Activated CD8-positive, alpha-beta memory T cell treated with anti-CD3 and anti-CD28 coated beads, Interleukin-2, amount 10 ng/mL, durations not matched to agents 7 days and 5 days (primary cell): ENCODE measurements around the gene MATN3. TPM values are rescaled to one million over a fixed set of nuclear protein-coding genes. Genes with fewer than 3 reads are reported as not detected.

ENCODE experiments used
- ATAC-seq: fragments of 150-1000 bp; cut with Tn5 transposase; one replicate; pipeline ENCODE4 v1.10.0; 2021; ENCODE audit warnings: moderate library complexity
- CTCF ChIA-PET: fragments of 350-600 bp; sonication (Branson Sonifier 250); formaldehyde crosslinking; loops from one replicate; lab custom pipeline; 2021; ENCODE audit warnings: antibody characterized with exemption; lab: Charles Lee
- DNase-seq: peaks from one replicate; pipeline ENCODE4 v3.0.0-alpha.2; 2020
- H3K27ac Mint-ChIP-seq: one replicate; pipeline ENCODE4 v1.8.0; 2021; ENCODE audit warnings: mild to moderate bottlenecking, mixed read lengths
- H3K27me3 Mint-ChIP-seq: one replicate; pipeline ENCODE4 v1.8.0; 2021; ENCODE audit warnings: mixed read lengths
- H3K36me3 Mint-ChIP-seq: one replicate; pipeline ENCODE4 v1.8.0; 2021; ENCODE audit warnings: mild to moderate bottlenecking, mixed read lengths
- H3K4me1 Mint-ChIP-seq: one replicate; pipeline ENCODE4 v1.8.0; 2021; ENCODE audit warnings: mixed read lengths
- H3K4me3 Mint-ChIP-seq: one replicate; pipeline ENCODE4 v1.8.0; 2021; ENCODE audit warnings: mild to moderate bottlenecking, moderate library complexity, mixed read lengths
- H3K9me3 Mint-ChIP-seq: one replicate; pipeline ENCODE4 v1.8.0; 2022; ENCODE audit warnings: low read depth, mixed read lengths
- total RNA-seq, 2 experiments: library from RNA; stranded (reverse); gene quantifications; one replicate each; pipeline ENCODE4 v1.2.3, GENCODE V29; 2021

MATN3 gene
- total RNA-seq, 2 experiments from 2014 or later: not detected

DNA sequence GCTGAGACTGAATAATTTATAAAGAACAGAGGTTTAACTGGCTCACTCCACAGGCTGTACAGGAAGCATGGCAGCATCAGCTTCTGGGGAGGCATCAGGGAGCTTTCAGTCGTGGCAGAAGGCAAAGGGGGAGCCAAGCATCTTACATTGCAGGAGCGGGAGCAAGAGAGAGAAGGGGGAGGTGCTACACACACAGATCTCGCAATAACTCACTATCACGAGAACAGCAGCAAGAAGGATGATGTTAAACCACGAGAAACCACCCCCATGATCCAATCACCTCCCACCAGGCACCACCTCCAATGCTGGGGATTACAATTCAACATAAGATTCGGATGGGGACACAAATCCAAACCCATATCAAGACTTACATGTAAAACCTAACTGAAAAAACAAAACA is 17.8 kb upstream of the MATN3 start:
- ATAC-seq (no peak), DNase-seq (no peak)
- H3K9me3 Mint-ChIP-seq: no peaks in the 10 kb centered on the region
- CTCF ChIA-PET: interaction anchor here (1.7 kb wide), 1 partner anchor 15 kb away, joined by 7 read pairs; no protein-coding TSS in a partner anchor
- no peak overlapping the region for H3K27ac Mint-ChIP-seq
- no peaks in the 10 kb centered on the region for H3K27me3 Mint-ChIP-seq
- no peak overlapping the region for H3K4me3 Mint-ChIP-seq
- H3K4me1 Mint-ChIP-seq: no peaks in the 10 kb centered on the region
- peaks cover 60% of the 10 kb centered on the region for H3K36me3 Mint-ChIP-seq

DNA sequence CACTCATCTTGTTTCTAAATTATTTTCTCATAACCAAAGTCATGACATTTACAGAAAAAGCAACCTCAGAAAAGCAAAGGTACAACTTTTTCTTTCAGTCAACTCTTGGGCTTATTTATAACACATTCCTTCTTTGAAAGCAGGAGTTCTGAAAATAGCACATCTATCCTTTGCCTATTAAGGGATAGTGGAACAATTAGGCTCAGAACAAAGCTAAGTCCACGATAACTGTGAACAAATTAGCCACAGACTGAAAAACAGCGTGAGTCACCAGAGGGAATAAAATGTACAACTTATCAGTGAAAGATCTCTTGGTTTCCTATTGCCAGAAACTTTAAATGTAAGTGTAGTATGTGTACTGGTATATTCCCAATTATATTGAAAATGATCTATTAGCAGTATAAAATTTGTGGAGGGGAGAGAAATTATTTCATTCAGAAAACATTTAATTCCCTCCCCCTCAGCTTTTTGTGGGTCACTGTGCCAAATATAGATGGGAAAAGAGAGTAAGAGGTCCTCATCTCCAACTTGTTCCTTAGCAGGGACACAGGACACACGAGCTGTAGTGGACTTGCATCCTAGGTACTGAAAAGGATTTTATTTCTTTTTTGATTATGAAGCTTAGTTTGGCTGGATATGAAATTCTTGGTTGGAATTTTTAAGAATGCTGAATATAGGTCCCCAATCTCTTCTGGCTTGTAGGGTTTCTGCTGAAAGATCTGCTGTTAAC is 15.4 kb upstream of the MATN3 start:
- Mint-ChIP-seq H3K27me3 (peaks cover 2% of the 10 kb centered on the region), H3K27ac (no peak overlapping the region), H3K4me3 (no peak overlapping the region), H3K9me3 (peaks cover under 1% of the 10 kb centered on the region), H3K4me1 (no peaks in the 10 kb centered on the region), H3K36me3 (peaks cover 48% of the 10 kb centered on the region)
- CTCF ChIA-PET: interaction anchor here (1.6 kb wide), 1 partner anchor 12 kb away, joined by 5 read pairs; no protein-coding TSS in a partner anchor
- no peak for DNase-seq
- no peak for ATAC-seq

DNA sequence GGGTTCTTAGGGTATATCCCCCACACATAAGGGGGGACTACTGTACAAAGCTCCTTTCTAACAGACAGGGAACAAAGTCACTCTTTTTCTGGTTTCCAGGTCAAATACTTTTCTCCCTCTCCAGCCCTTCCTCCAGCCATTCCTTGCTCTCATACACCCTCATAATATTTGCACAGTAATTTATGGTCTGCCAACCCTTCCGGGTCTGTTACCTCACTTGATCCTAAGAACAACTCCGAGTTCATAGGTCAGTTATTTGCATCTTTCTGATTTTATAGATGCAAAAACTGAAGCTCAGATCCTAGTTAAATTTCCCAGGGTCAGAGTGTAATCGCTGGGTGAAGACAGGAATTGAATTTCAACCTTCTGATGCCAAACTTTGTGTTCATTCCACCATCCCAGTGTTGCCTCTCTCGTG is 14.8 kb upstream of the MATN3 start:
- DNase-seq (no peak), ATAC-seq (no peak)
- peaks cover 44% of the 10 kb centered on the region for H3K36me3 Mint-ChIP-seq
- no peak overlapping the region for H3K4me3 Mint-ChIP-seq
- no peaks in the 10 kb centered on the region for H3K4me1 Mint-ChIP-seq
- H3K27me3 Mint-ChIP-seq: peaks cover 2% of the 10 kb centered on the region
- H3K9me3 Mint-ChIP-seq: peaks cover 3% of the 10 kb centered on the region
- no peak overlapping the region for H3K27ac Mint-ChIP-seq
- CTCF ChIA-PET: interaction anchor here (1.6 kb wide), 1 partner anchor 12 kb away, joined by 5 read pairs; no protein-coding TSS in a partner anchor

DNA sequence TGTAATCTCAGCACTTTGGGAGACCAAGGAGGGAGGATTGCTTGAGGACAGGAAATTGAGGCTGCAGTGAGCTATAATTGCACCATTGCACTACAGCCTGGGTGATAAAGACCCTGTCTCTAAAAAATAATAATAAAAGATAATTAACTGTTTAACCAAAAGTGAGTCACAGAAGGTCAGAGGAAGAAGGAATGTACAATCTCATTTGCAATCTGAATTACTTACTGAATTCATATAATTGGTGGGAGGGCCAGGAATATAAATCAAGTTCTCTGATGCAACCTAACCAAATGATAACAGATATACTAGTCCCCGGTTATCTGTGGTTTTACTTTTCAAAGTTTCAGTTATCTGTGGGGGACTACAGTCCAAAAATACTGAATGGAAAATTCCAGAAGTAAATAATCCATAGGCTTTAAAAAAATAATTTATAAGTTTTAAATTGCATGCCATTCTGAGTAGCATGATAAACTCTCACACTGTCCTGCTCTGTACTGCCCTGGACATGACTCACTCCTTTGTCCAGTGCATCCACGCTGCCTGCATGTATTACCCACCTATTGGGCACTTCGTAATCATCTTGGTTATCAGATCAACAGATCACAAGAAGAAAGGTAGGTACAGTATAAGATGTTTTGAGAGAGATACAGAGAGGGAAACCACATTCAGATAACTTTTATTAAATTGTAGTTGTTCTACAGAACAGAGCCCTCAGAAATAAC is 12.8 kb upstream of the MATN3 start:
- Mint-ChIP-seq H3K27ac (no peak overlapping the region), H3K4me1 (no peaks in the 10 kb centered on the region), H3K36me3 (peaks cover 40% of the 10 kb centered on the region), H3K27me3 (peaks cover 2% of the 10 kb centered on the region), H3K9me3 (peaks cover 10% of the 10 kb centered on the region), H3K4me3 (no peak overlapping the region)
- ATAC-seq (no peak), DNase-seq (no peak)
- CTCF ChIA-PET: no interaction called here

DNA sequence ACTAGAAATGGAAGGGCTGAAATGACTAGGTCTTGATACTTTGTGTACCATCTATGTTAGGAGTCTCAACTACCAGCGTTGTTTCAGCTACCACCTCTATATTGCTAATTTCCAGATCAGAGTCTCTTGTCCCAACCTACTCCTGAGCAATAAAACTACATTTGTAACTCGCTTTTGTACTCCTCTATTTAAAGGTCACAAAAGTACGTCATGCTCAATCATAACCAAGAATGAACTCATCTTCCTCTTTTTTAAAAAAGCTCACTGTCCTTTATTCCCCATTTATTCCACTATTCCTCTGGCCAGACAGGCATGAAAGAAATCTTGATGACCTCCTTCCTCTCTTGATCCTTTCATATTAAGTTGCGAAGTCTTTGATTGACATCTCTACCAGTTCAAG is 11.2 kb upstream of the MATN3 start:
- DNase-seq (no peak), ATAC-seq (no peak)
- CTCF ChIA-PET: interaction anchor here (1.0 to 1.2 kb wide), 3 partner anchors 8 to 12 kb away, joined by 3 to 4 read pairs (median 3); partner anchors contain the start of gene MATN3
- Mint-ChIP-seq H3K4me3 (no peak overlapping the region), H3K27me3 (peaks cover 2% of the 10 kb centered on the region), H3K27ac (no peak overlapping the region), H3K9me3 (peaks cover 10% of the 10 kb centered on the region), H3K4me1 (no peaks in the 10 kb centered on the region), H3K36me3 (peaks cover 26% of the 10 kb centered on the region)

DNA sequence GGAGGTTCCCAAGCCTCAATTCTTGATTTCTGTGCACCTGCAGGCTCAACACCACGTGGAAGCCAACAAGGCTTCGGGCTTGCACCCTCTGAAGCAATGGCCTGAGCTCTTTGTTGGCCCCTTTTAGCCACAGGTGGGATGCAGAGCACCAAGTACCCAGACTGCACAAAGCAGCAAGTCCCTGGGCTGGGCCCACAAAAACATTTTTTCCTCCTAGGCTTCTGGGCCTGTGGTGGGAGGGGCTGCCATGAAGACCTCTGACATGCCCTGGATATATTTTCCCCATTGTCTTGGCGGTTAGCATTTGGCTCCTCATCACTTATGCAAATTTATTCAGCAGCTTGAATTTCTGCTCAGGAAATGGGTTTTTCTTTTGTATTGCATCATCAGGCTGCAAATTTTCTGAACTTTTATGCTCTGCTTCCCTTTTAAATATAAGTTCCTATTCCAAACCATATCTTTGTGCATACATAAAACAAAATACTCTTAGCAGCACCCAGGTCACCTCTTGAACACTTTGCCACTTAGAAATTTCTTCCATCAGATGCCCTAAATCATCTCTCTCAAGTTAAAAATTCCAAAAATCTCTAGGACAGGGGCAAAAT is 9.0 kb upstream of the MATN3 start:
- Mint-ChIP-seq H3K27ac (no peak overlapping the region), H3K36me3 (peaks cover 18% of the 10 kb centered on the region), H3K27me3 (peaks cover 4% of the 10 kb centered on the region), H3K4me3 (no peak overlapping the region), H3K9me3 (peaks cover 10% of the 10 kb centered on the region), H3K4me1 (no peaks in the 10 kb centered on the region)
- no peak for ATAC-seq
- CTCF ChIA-PET: interaction anchor here (0.6 kb wide), 1 partner anchor 88 kb away, joined by 3 read pairs; no protein-coding TSS in a partner anchor
- no peak for DNase-seq

DNA sequence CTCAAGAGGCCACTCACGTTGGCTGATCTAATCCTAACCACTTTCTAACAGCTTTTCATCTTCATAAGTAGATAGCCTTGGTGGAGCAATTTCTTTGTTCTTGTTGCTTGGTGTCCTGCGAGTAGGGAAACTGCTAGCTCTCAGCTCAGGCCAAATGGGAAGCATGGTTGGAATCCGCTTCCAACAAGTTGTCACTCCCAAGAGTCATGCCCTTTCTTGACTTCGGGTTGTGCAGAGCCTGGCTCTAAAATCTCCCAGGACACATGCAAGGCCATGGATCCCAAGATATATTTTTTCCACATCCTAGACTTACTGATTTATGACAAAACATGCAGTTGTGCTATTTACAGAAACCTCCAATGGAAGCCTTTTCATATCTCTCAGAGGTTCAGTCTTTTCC is 7.3 kb upstream of the MATN3 start:
- H3K9me3 Mint-ChIP-seq: peaks cover 10% of the 10 kb centered on the region
- CTCF ChIA-PET: no interaction called here
- DNase-seq (no peak), ATAC-seq (no peak)
- no peak overlapping the region for H3K4me3 Mint-ChIP-seq
- no peak overlapping the region for H3K27ac Mint-ChIP-seq
- no peaks in the 10 kb centered on the region for H3K4me1 Mint-ChIP-seq
- peaks cover 16% of the 10 kb centered on the region for H3K36me3 Mint-ChIP-seq
- H3K27me3 Mint-ChIP-seq: peaks cover 8% of the 10 kb centered on the region

DNA sequence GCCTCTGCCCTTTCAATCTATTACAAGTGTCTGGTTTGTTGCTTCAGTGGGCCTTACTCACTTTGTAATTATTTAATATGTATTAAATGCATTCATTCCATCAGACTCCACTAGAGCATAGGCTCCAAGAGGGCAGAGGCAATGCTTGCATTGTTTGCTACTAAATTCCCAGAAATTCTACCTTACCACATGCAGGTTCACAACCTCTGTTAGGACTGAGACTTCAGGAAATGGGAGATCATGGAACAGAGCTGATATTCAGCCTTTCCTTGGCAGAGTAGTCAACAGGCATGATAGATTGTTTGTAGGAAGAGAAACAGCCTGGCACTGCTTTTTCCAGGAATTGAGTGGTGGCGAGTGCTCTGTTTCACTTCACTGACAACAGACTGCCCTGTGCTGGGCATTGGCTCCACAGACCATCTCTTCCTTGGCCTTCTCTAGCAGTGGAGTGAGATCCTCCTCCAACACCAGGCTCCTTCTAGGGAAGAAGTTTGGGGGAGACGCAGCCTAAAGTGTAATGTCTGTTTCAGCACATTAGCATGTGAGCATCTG is 6.2 kb upstream of the MATN3 start:
- Mint-ChIP-seq H3K27ac (no peak overlapping the region), H3K4me1 (no peaks in the 10 kb centered on the region), H3K27me3 (peaks cover 16% of the 10 kb centered on the region), H3K4me3 (no peak overlapping the region), H3K36me3 (peaks cover 13% of the 10 kb centered on the region), H3K9me3 (peaks cover 10% of the 10 kb centered on the region)
- CTCF ChIA-PET: no interaction called here
- DNase-seq: no peak
- no peak for ATAC-seq

DNA sequence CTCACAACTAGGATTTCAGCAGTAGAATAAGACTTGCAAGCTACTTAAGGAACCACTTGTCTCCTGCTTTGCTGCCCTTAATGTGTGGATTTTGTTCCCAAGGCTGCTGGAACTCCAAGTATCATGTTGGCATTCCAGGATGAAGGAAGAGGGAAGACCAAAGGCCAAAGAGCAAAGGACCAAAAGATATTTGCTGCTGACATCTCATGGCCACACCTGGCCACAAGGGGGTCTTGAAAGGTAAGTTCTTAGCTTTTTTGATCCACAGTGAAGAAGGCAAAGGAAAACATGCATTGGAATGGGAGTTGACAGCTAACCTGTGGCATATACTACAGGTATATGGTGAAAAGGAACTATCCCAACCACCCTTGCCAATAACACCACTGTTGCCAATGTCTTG is 3.9 kb upstream of the MATN3 start:
- ATAC-seq: no peak
- Mint-ChIP-seq H3K9me3 (no peaks in the 10 kb centered on the region), H3K4me3 (no peak overlapping the region), H3K27ac (no peak overlapping the region), H3K27me3 (peaks cover 33% of the 10 kb centered on the region), H3K36me3 (peaks cover 4% of the 10 kb centered on the region), H3K4me1 (peaks cover 8% of the 10 kb centered on the region)
- CTCF ChIA-PET: interaction anchor here (0.8 to 2.2 kb wide), 22 partner anchors 7 to 805 kb away, joined by 3 to 18 read pairs (median 4); partner anchors contain the start of genes LAPTM4A, SDC1 and WDR35
- no peak for DNase-seq

DNA sequence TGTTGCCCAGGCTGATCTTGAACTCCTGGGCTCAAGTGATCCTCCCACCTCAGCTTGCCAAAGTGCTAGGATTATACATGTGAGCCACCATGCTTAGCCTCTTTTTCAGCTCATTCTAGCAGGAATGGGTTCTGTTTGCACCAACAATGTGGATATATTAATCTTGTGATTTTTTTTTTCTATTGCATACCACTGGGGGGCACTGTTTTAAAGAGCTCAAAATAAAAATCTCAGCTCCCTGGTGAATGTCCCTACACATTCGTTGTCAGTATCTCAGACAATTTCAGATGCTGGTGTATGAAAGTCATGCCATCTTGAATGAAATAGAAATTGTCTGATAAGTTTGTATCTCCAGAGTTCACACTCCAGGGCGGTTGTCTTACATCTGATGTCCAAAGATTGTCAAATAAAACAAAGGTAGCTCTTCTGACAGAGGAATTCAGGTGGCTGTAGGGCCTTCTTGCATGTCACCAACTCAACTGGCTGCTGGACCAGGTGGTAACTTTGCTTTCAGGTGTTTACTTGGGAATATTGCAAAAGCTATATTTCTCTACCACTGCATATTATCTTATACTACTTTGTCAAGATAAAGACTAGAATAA is 3.1 kb upstream of the MATN3 start:
- H3K36me3 Mint-ChIP-seq: peaks cover 2% of the 10 kb centered on the region
- H3K27ac Mint-ChIP-seq: no peak overlapping the region
- CTCF ChIA-PET: interaction anchor here (0.6 to 2.2 kb wide), 37 partner anchors 8 to 806 kb away, joined by 3 to 18 read pairs (median 4); partner anchors contain the start of genes LAPTM4A, SDC1 and WDR35
- no peaks in the 10 kb centered on the region for H3K9me3 Mint-ChIP-seq
- no peak for ATAC-seq
- DNase-seq: no peak
- no peak overlapping the region for H3K4me3 Mint-ChIP-seq
- H3K27me3 Mint-ChIP-seq: peaks cover 40% of the 10 kb centered on the region
- H3K4me1 Mint-ChIP-seq: peaks cover 8% of the 10 kb centered on the region

DNA sequence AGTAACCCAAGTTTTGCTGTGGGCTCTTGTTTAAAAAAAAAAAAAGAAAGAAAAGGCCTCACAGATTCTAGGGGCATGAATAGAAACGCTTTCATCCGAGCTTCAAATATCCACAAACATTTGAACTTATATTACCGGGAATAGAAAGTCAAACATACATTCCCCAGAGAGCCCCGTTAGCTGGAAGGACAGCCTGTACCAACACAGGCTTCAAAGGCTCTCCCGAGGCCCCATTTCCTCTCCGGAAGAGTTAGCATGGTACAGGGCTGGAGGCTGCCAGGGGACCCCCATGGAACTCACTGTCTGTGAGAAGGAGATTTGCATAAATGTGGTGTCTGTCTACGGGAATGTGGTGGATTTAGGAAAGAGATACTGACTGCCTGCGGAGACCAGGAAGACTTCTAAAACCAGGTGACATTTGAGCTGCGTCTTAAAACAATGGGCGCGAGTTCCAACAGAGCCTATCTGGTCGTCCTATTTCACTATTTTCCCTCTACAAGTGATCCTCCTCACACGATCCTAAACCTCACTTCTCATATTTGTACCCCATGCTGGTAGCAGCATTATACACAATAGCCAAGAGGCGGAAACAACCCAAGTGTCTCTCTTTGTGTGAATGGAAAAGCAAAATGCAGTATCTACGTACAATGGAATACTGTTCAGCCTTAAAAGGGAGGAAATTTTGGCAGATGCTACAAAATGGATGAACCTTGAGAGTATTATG is 820 bp upstream of the MATN3 start:
- Mint-ChIP-seq H3K36me3 (no peaks in the 10 kb centered on the region), H3K27ac (no peak overlapping the region), H3K4me1 (peaks cover 8% of the 10 kb centered on the region), H3K4me3 (peak overlapping the region; percentile 27), H3K27me3 (peaks cover 56% of the 10 kb centered on the region), H3K9me3 (no peaks in the 10 kb centered on the region)
- no peak for DNase-seq
- no peak for ATAC-seq
- CTCF ChIA-PET: interaction anchor here (1.2 to 1.5 kb wide), 2 partner anchors 10 to 22 kb away, joined by 3 to 4 read pairs; no protein-coding TSS in a partner anchor

DNA sequence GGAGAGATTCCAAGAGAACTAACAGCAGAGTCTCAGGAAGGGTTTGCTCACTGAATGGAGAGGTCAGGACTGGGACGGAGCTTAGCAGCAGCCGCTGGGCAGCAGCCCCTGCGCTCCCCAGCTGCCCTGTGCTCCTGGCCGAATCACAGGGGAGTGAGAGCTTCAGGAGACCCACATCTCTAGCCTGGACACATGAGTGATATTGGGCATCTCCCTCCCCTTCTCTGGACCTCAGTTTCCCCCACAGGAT is 511 bp downstream of the MATN3 start:
- H3K4me1 Mint-ChIP-seq: peaks cover 8% of the 10 kb centered on the region
- ATAC-seq (no peak), DNase-seq (no peak)
- H3K9me3 Mint-ChIP-seq: no peaks in the 10 kb centered on the region
- no peaks in the 10 kb centered on the region for H3K36me3 Mint-ChIP-seq
- H3K27ac Mint-ChIP-seq: no peak overlapping the region
- CTCF ChIA-PET: interaction anchor here (1.1 to 1.7 kb wide), 3 partner anchors 11 to 56 kb away, joined by 4 to 6 read pairs (median 6); no protein-coding TSS in a partner anchor
- peak overlapping the region; percentile 21 for H3K4me3 Mint-ChIP-seq
- H3K27me3 Mint-ChIP-seq: peaks cover 62% of the 10 kb centered on the region
